Measurements from ENCODE around the gene PPCS. TPM values are rescaled to one million over a fixed set of nuclear protein-coding genes. Genes with fewer than 3 reads are reported as not detected.
A peak's percentile ranks its signal among the peaks of the same experiment; 100 is the strongest.

PPCS gene
- total and polyA plus RNA-seq, 9 donors, result 33.3 to 89.0 (median 51.7) TPM

GRCh38 chr1:42418516-42418915 lies 37.8 kb upstream of the PPCS start:
- H3K27me3 ChIP-seq, result no peaks in the 10 kb centered on the region
- TF ChIP-seq CTCF (IDR thresholded peaks at IDR 0.05) (no peak), POLR2A (IDR thresholded peaks at IDR 0.05) (no peak), EP300 (IDR thresholded peaks at IDR 0.05) (no peak)

GRCh38 chr1:42419126-42419821 lies 37.1 kb upstream of the PPCS start:
- WGBS, 3 donors, result 70 to 81% (median 80%) methylated on average over 5 of the region's 5 CpGs
- DNase-seq, result peak in 1 of 5 donors; percentile 30
- TF ChIP-seq EP300 (IDR thresholded peaks at IDR 0.05) (no peak), POLR2A (IDR thresholded peaks at IDR 0.05) (no peak), CTCF (IDR thresholded peaks at IDR 0.05) (no peak)
- H3K27me3 ChIP-seq, result no peaks in the 10 kb centered on the region
- no peaks in the 10 kb centered on the region for H3K36me3 ChIP-seq
- intact Hi-C loops (cut with DNase I), result no loop called here
- no peak overlapping the region for H3K27ac ChIP-seq
- H3K4me3 ChIP-seq, result no peak overlapping the region
- no peaks in the 10 kb centered on the region for H3K9me3 ChIP-seq
- peaks cover 3% of the 10 kb centered on the region for H3K4me1 ChIP-seq (ENCODE audit: insufficient read depth)

More at GRCh38 chr1:42418516-42418915, 37.8 kb upstream of the PPCS start:
- Histone ChIP-seq H3K4me1 (ENCODE audit: insufficient read depth) (peaks cover 3% of the 10 kb centered on the region), H3K9me3 (no peaks in the 10 kb centered on the region), H3K4me3 (no peak overlapping the region), H3K36me3 (no peaks in the 10 kb centered on the region), H3K27ac (no peak overlapping the region)
- intact Hi-C loops (cut with DNase I), result no loop called here
- DNase-seq, result no peak
- WGBS, 3 donors, result 86 to 93% (median 91%) methylated on average over 1 of the region's 1 CpG

- no peak overlapping the region for H3K4me3 ChIP-seq
- H3K36me3 ChIP-seq, result no peaks in the 10 kb centered on the region
- TF ChIP-seq CTCF (IDR thresholded peaks at IDR 0.05) (no peak), POLR2A (IDR thresholded peaks at IDR 0.05) (no peak), EP300 (IDR thresholded peaks at IDR 0.05) (no peak)
- H3K9me3 ChIP-seq, result no peaks in the 10 kb centered on the region
- H3K27ac ChIP-seq, result no peak overlapping the region
- no peaks in the 10 kb centered on the region for H3K27me3 ChIP-seq
- DNase-seq, result no peak
- H3K4me1 ChIP-seq (ENCODE audit: insufficient read depth), result peaks cover 3% of the 10 kb centered on the region
- WGBS, 3 donors, result 68 to 77% (median 70%) methylated on average over 7 of the region's 7 CpGs
- intact Hi-C loops (cut with DNase I), result no loop called here
These were observed 36.2 kb upstream of the PPCS start for GRCh38 chr1:42420121-42420520.

- Histone ChIP-seq H3K27ac (no peak overlapping the region), H3K4me1 (ENCODE audit: insufficient read depth) (peaks cover 3% of the 10 kb centered on the region), H3K27me3 (no peaks in the 10 kb centered on the region), H3K4me3 (no peak overlapping the region), H3K36me3 (no peaks in the 10 kb centered on the region), H3K9me3 (no peaks in the 10 kb centered on the region)
- no peak for TF ChIP-seq CTCF (IDR thresholded peaks at IDR 0.05)
- TF ChIP-seq EP300 (IDR thresholded peaks at IDR 0.05), result no peak
- TF ChIP-seq POLR2A (IDR thresholded peaks at IDR 0.05), result no peak
- peak; percentile 39 to 72 (median 57) for DNase-seq
- intact Hi-C loops (cut with DNase I), result no loop called here
- WGBS, 3 donors, result 2 to 3% (median 2%) methylated on average over 10 of the region's 10 CpGs
These were observed 35.3 kb upstream of the PPCS start for GRCh38 chr1:42420911-42421585.

Measured in ovary (tissue), 9 donors.